IMR-90 (cell line): ENCODE data around the gene NAA50. TPM values are rescaled to one million over a fixed set of nuclear protein-coding genes. Genes with fewer than 3 reads are reported as not detected.

ENCODE experiments used
- ATAC-seq: fragments of 200-7000 bp; cut with Tn5 transposase; 2 replicates; pipeline ENCODE4 v1.9.1; 2020; ENCODE audit warnings: low read depth, mild to moderate bottlenecking, moderate library complexity
- BruUV-seq: library from RNA; stranded (reverse); fragments of 400-500 nt; replicated peaks from 2 replicates; lab custom pipeline; 2021; lab: Mats Ljungman, UMichigan
- CTCF ChIA-PET: fragments of 300-600 bp; formaldehyde crosslinking; extraction: SDS; loops from one replicate; lab custom pipeline; 2021; ENCODE audit warnings: antibody characterized with exemption; lab: Yijun Ruan, JAX
- POLR2A ChIA-PET: fragments of 300-600 bp; sonication (Branson Sonifier 250); formaldehyde crosslinking; loops from one replicate; lab custom pipeline; 2022; ENCODE audit warnings: antibody characterized with exemption; ENCODE audit not compliant: unreplicated experiment; lab: Charles Lee
- DNase-seq: peaks from one replicate; pipeline ENCODE4 v3.0.0; 2013
- H2AFZ ChIP-seq: replicated peaks from 2 replicates; pipeline ENCODE3; 2013; ENCODE audit warnings: low read length, mild to moderate bottlenecking; ENCODE audit not compliant: poor library complexity
- H2AK5ac ChIP-seq: 2 replicates; pipeline ENCODE4 v1.6.1; 2013; ENCODE audit warnings: low read depth, low read length, inconsistent platforms
- H2AK9ac ChIP-seq: replicated peaks from 2 replicates; pipeline ENCODE3; 2013; ENCODE audit warnings: mild to moderate bottlenecking, low read depth, low read length, moderate library complexity; ENCODE audit not compliant: poor library complexity
- H2BK120ac ChIP-seq: 2 replicates; pipeline ENCODE4 v1.6.1; 2013; ENCODE audit warnings: low read depth, low read length, inconsistent platforms
- H2BK15ac ChIP-seq: 3 replicates; pipeline ENCODE4 v1.6.1; 2013; ENCODE audit warnings: low read depth, low read length, inconsistent platforms
- H2BK20ac ChIP-seq: 2 replicates; pipeline ENCODE4 v1.6.1; 2013; ENCODE audit warnings: low read depth, mild to moderate bottlenecking, inconsistent platforms, low read length, moderate library complexity
- H2BK5ac ChIP-seq: 2 replicates; pipeline ENCODE4 v1.6.1; 2013; ENCODE audit warnings: mild to moderate bottlenecking, low read depth, low read length, inconsistent platforms; ENCODE audit not compliant: poor library complexity, severe bottlenecking
- H3K14ac ChIP-seq: replicated peaks from 2 replicates; pipeline ENCODE4 v1.6.1; 2013; ENCODE audit warnings: low read depth, low read length, inconsistent platforms
- H3K18ac ChIP-seq: 2 replicates; pipeline ENCODE4 v1.6.1; 2013; ENCODE audit warnings: low read depth, low read length, control low read depth
- H3K23ac ChIP-seq: 2 replicates; pipeline ENCODE4 v1.6.1; 2013; ENCODE audit warnings: low read depth, low read length, inconsistent platforms
- H3K27ac ChIP-seq: 2 replicates; pipeline ENCODE4 v1.5.1; 2013; ENCODE audit warnings: mild to moderate bottlenecking, control low read depth, low read length; ENCODE audit not compliant: insufficient read depth
- H3K27me3 ChIP-seq: 2 replicates; pipeline ENCODE4 v1.6.1; 2013; ENCODE audit warnings: low read length; ENCODE audit not compliant: control insufficient read depth, insufficient read depth
- H3K36me3 ChIP-seq: 2 replicates; pipeline ENCODE4 v1.6.1; 2013; ENCODE audit warnings: low read length, mixed read lengths; ENCODE audit not compliant: control insufficient read depth, insufficient read depth
- H3K4ac ChIP-seq: 2 replicates; pipeline ENCODE4 v1.6.1; 2013; ENCODE audit warnings: low read depth, low read length, inconsistent platforms
- H3K4me1 ChIP-seq: 2 replicates; pipeline ENCODE4 v1.6.1; 2013; ENCODE audit warnings: low read length, mixed read lengths; ENCODE audit not compliant: control insufficient read depth, insufficient read depth
- H3K4me2 ChIP-seq: 2 replicates; pipeline ENCODE4 v1.6.1; 2013; ENCODE audit warnings: low read depth, mild to moderate bottlenecking, control low read depth, low read length, moderate library complexity
- H3K4me3 ChIP-seq: 2 replicates; pipeline ENCODE4 v1.5.1; 2013; ENCODE audit warnings: low read depth, mild to moderate bottlenecking, control low read depth, low read length, moderate library complexity; ENCODE audit not compliant: insufficient read depth
- H3K56ac ChIP-seq: 2 replicates; pipeline ENCODE4 v1.6.1; 2013; ENCODE audit warnings: low read length, inconsistent platforms; ENCODE audit not compliant: insufficient read depth; ENCODE audit errors: extremely low read depth
- H3K79me1 ChIP-seq, 2 experiments: 2 replicates each; pipeline ENCODE4 v1.6.1; 2013; ENCODE audit warnings: low read length in 2 of 2, inconsistent platforms in 1 of 2, low read depth in 1 of 2
- H3K9ac ChIP-seq: 2 replicates; pipeline ENCODE4 v1.6.1; 2013; ENCODE audit warnings: low read depth, low read length, control low read depth
- H3K9me1 ChIP-seq: 2 replicates; pipeline ENCODE4 v1.6.1; 2013; ENCODE audit warnings: low read length, inconsistent platforms; ENCODE audit not compliant: insufficient read depth
- H3K9me3 ChIP-seq: 2 replicates; pipeline ENCODE4 v1.6.1; 2013; ENCODE audit warnings: low read length; ENCODE audit not compliant: control insufficient read depth, insufficient read depth
- H4K20me1 ChIP-seq: 2 replicates; pipeline ENCODE4 v1.6.1; 2013; ENCODE audit warnings: low read length, inconsistent platforms; ENCODE audit not compliant: insufficient read depth
- H4K5ac ChIP-seq: 2 replicates; pipeline ENCODE4 v1.6.1; 2013; ENCODE audit warnings: mild to moderate bottlenecking, low read depth, low read length, control low read depth
- H4K8ac ChIP-seq, 2 experiments: 2 replicates each; pipeline ENCODE4 v1.6.1; 2013; ENCODE audit warnings: low read depth in 2 of 2, low read length in 2 of 2, control low read depth in 1 of 2, inconsistent platforms in 1 of 2
- H4K91ac ChIP-seq: 2 replicates; pipeline ENCODE4 v1.6.1; 2013; ENCODE audit warnings: low read depth, low read length, inconsistent platforms; ENCODE audit not compliant: insufficient read depth
- CEBPB ChIP-seq: IDR thresholded peaks from 2 replicates; pipeline ENCODE4 v1.6.1; 2012; ENCODE audit warnings: low read depth, low read length, improper control_type of control experiment
- CHD1 ChIP-seq: IDR thresholded peaks from 2 replicates; pipeline ENCODE4 v1.6.1; 2012; ENCODE audit warnings: low read depth, low read length, improper control_type of control experiment
- CTCF ChIP-seq: conservative IDR thresholded peaks from 2 replicates; pipeline ENCODE4 v1.5.1; 2012; ENCODE audit warnings: mild to moderate bottlenecking, low read depth, low read length, improper control_type of control experiment
- ELK1 ChIP-seq: fragments of 150-350 bp; IDR thresholded peaks from 2 replicates; pipeline ENCODE4 v1.6.1; 2016; ENCODE audit warnings: low read depth, mild to moderate bottlenecking, low read length, moderate library complexity, borderline replicate concordance
- FOS ChIP-seq: fragments of 150-350 bp; IDR thresholded peaks from 2 replicates; pipeline ENCODE4 v1.6.1; 2016; ENCODE audit warnings: low read depth, low read length
- MAFK ChIP-seq: IDR thresholded peaks from 2 replicates; pipeline ENCODE4 v1.6.1; 2012; ENCODE audit warnings: low read depth, low read length, improper control_type of control experiment
- MAZ ChIP-seq: IDR thresholded peaks from 2 replicates; pipeline ENCODE4 v1.6.1; 2012; ENCODE audit warnings: low read depth, mild to moderate bottlenecking, low read length, improper control_type of control experiment, moderate library complexity, borderline replicate concordance
- MXI1 ChIP-seq: IDR thresholded peaks from 2 replicates; pipeline ENCODE4 v1.6.1; 2012; ENCODE audit warnings: low read depth, mild to moderate bottlenecking, low read length, moderate library complexity, borderline replicate concordance
- NFE2L2 ChIP-seq: fragments of 150-350 bp; IDR thresholded peaks from 2 replicates; pipeline ENCODE4 v1.6.1; 2016; ENCODE audit warnings: low read depth, mild to moderate bottlenecking, low read length
- POLR2A ChIP-seq: IDR thresholded peaks from 2 replicates; pipeline ENCODE4 v1.6.1; 2012; ENCODE audit warnings: mild to moderate bottlenecking, low read depth, low read length
- RAD21 ChIP-seq: IDR thresholded peaks from 2 replicates; pipeline ENCODE4 v1.6.1; 2012; ENCODE audit warnings: low read length, improper control_type of control experiment
- RCOR1 ChIP-seq: IDR thresholded peaks from 2 replicates; pipeline ENCODE4 v1.6.1; 2012; ENCODE audit warnings: mild to moderate bottlenecking, low read length, improper control_type of control experiment; ENCODE audit not compliant: insufficient replicate concordance
- RFX5 ChIP-seq: IDR thresholded peaks from 2 replicates; pipeline ENCODE4 v1.8.0; 2012; ENCODE audit warnings: low read depth, mild to moderate bottlenecking, low read length, moderate library complexity
- SMC3 ChIP-seq: fragments of 150-350 bp; IDR thresholded peaks from 2 replicates; pipeline ENCODE4 v1.6.1; 2016; ENCODE audit warnings: low read depth, mild to moderate bottlenecking, antibody characterized with exemption, low read length, moderate library complexity
- USF2 ChIP-seq: fragments of 150-350 bp; IDR thresholded peaks from 2 replicates; pipeline ENCODE4 v1.6.1; 2017; ENCODE audit warnings: mild to moderate bottlenecking, antibody characterized with exemption, low read length, low read depth
- WGBS, 2 experiments: methylation state at CpG; one replicate each; pipeline versions ENCODE4 v1.1.5 to v1.1.7; 2013; ENCODE audit warnings: missing lambda C conversion rate in 2 of 2; ENCODE audit not compliant: insufficient read length in 1 of 2; ENCODE audit errors: extremely low coverage in 2 of 2; 5-methylcytosine and 5-hydroxymethylcytosine counted together
- dilution Hi-C: fragments of 300-500 bp; cut with HindIII; formaldehyde crosslinking; loops from one replicate; pipeline ENCODE4 v1.14.3; 2018; ENCODE audit warnings: low sequenced_read_pairs; ENCODE audit not compliant: unreplicated experiment
- in situ Hi-C: fragments of 300-500 bp; cut with MboI; formaldehyde crosslinking; loops from 3 replicates; pipeline ENCODE4 v1.14.3; 2019; ENCODE audit warnings: low sequenced_read_pairs, inconsistent platforms, mixed read lengths
- intact Hi-C: fragments of 100-400 bp; cut with micrococcal nuclease; formaldehyde crosslinking; loops from 2 replicates; pipeline ENCODE4 v1.10.0; 2022
- polyA plus RNA-seq, 3 experiments: library from polyadenylated mRNA; depleted of rRNA; stranded (reverse); fragments of >200 nt; gene quantifications; 2 replicates each; pipeline ENCODE4 v1.2.3, GENCODE V29; 2012; ENCODE audit warnings: low replicate concordance in 1 of 3
- total RNA-seq: library from RNA; depleted of rRNA; stranded (reverse); fragments of >200 nt; gene quantifications from 2 replicates; pipeline ENCODE4 v1.2.3, GENCODE V29; 2012

NAA50 gene
- total and polyA plus RNA-seq, 2 of the 4 experiments (the other 2 are of a cell fraction) = 42.4 to 125 TPM

- POLR2A ChIA-PET = no interaction called here
- no peak overlapping the region for H4K8ac ChIP-seq
- dilution Hi-C loops (no loop called here), intact Hi-C loops (no loop called here), in situ Hi-C loops (no loop called here)
- no peak overlapping the region for H2BK15ac ChIP-seq
- no TSS peak for BruUV-seq
- H3K4me2 ChIP-seq = no peak overlapping the region
- H3K9ac ChIP-seq = no peak overlapping the region
- H2BK5ac ChIP-seq = no peak overlapping the region
- no peak overlapping the region for H2AK9ac ChIP-seq
- no peak overlapping the region for H3K18ac ChIP-seq
- no peak overlapping the region for H3K4ac ChIP-seq
- no peak overlapping the region for H3K23ac ChIP-seq
- no peaks in the 10 kb centered on the region for H3K27me3 ChIP-seq
- H2BK20ac ChIP-seq = no peak overlapping the region
- no peak for ATAC-seq
- no peak overlapping the region for H4K91ac ChIP-seq
- no peak overlapping the region for H3K27ac ChIP-seq
- H2BK120ac ChIP-seq = no peak overlapping the region
- no peak overlapping the region for H3K56ac ChIP-seq
- TF ChIP-seq POLR2A (no peak), CHD1 (no peak), CEBPB (no peak), RCOR1 (no peak), MAZ (no peak), CTCF (no peak), RFX5 (no peak), ELK1 (no peak), SMC3 (no peak), MXI1 (no peak), MAFK (no peak), RAD21 (no peak), FOS (no peak), USF2 (no peak), NFE2L2 (no peak)
- H3K9me3 ChIP-seq = no peaks in the 10 kb centered on the region
- no peaks in the 10 kb centered on the region for H4K20me1 ChIP-seq
- CTCF ChIA-PET = no interaction called here
- no peak overlapping the region for H3K4me3 ChIP-seq
- no peak overlapping the region for H2AK5ac ChIP-seq
- no CpG with 5 or more reads among the region's 4 CpGs for WGBS, 2 experiments
- H2AFZ ChIP-seq = no peak overlapping the region
- no peak overlapping the region for H3K14ac ChIP-seq
- H3K4me1 ChIP-seq = no peaks in the 10 kb centered on the region
- H3K9me1 ChIP-seq = no peaks in the 10 kb centered on the region
- no peak overlapping the region for H4K5ac ChIP-seq
- no peaks in the 10 kb centered on the region for H3K36me3 ChIP-seq
- no peak for DNase-seq
- H3K79me1 ChIP-seq = no peaks in the 10 kb centered on the region
These were observed 38.2 kb downstream of the NAA50 start for GRCh38 chr3:113707835-113708234.
